Measurements from ENCODE around the gene RRM1.

DNA sequence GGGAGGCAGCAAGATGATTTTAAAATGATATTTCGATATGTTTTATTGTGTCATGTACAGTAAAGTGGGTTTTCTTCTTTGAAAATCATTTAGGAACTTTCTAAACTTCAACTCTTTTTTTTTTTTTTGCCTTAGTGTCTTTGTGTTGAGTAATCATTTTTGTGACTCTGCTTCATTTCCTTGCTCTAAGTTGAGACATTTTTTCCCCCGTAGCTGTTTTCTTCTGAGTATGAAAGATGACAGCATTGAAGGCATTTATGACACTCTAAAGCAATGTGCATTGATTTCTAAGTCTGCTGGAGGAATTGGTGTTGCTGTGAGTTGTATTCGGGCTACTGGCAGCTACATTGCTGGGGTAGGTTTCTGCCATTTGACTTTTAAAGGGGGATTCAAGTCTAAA is 23.5 kb downstream of the RRM1 start:
- TF ChIP-seq, protein P1, sequence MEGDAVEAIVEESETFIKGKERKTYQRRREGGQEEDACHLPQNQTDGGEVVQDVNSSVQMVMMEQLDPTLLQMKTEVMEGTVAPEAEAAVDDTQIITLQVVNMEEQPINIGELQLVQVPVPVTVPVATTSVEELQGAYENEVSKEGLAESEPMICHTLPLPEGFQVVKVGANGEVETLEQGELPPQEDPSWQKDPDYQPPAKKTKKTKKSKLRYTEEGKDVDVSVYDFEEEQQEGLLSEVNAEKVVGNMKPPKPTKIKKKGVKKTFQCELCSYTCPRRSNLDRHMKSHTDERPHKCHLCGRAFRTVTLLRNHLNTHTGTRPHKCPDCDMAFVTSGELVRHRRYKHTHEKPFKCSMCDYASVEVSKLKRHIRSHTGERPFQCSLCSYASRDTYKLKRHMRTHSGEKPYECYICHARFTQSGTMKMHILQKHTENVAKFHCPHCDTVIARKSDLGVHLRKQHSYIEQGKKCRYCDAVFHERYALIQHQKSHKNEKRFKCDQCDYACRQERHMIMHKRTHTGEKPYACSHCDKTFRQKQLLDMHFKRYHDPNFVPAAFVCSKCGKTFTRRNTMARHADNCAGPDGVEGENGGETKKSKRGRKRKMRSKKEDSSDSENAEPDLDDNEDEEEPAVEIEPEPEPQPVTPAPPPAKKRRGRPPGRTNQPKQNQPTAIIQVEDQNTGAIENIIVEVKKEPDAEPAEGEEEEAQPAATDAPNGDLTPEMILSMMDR (IDR thresholded peaks at IDR 0.05) = no peak
- no peak for TF ChIP-seq POLR2A (IDR thresholded peaks at IDR 0.05)
